HG02678 (cell line): ENCODE results near the gene APOL4.
"Not testable (repeated sequence)": the region's sequence is repeated elsewhere in the genome, so short reads cannot be mapped to it uniquely, and the experiment has no call there.

ENCODE experiments used
- ATAC-seq: cut with Tn5 transposase; IDR thresholded peaks from one replicate; pipeline ENCODE4 v1.9.1; 2021; ENCODE audit warnings: mild to moderate bottlenecking, moderate library complexity; ENCODE audit not compliant: unreplicated experiment

APOL4 gene, protein sequence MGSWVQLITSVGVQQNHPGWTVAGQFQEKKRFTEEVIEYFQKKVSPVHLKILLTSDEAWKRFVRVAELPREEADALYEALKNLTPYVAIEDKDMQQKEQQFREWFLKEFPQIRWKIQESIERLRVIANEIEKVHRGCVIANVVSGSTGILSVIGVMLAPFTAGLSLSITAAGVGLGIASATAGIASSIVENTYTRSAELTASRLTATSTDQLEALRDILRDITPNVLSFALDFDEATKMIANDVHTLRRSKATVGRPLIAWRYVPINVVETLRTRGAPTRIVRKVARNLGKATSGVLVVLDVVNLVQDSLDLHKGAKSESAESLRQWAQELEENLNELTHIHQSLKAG

DNA sequence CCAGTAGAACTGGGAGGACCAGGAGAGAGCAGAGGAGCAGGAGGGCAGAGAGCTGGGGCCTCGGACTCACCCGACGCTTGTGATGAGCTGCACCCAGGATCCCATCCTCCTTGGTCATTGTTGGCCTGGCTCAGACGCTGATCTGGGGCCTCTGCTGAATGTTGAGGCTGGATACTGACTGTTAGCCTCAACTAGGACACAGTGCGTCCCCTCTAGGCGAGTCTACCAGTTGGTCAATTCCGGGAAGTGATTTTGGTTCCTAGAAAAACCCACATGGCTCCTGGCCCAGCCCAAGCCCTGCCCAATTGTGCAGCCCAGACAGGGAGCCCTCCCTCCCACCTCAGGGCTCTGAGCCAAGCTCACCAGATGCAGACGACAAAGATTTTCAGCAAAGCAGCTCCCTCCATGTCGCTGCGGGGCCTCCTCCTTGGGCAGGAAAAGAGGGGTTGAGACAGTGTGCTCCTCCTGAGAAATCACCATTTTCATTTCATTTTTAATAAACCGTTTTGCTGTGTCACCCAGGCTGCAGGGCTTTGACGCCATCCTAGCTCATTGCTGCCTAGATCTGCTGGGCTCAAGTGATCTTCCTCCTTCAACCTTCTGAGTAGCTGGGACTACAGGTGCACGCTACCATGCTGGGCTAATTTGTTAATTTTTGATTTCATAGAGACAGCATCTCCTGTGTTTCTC lies at the start of gene APOL4:
Gene APOL4 (minus strand): TSS at position 180 of the 690 bp plus-strand sequence. CDS start 75 bp downstream, at position 105.
- ATAC-seq = no peak

DNA sequence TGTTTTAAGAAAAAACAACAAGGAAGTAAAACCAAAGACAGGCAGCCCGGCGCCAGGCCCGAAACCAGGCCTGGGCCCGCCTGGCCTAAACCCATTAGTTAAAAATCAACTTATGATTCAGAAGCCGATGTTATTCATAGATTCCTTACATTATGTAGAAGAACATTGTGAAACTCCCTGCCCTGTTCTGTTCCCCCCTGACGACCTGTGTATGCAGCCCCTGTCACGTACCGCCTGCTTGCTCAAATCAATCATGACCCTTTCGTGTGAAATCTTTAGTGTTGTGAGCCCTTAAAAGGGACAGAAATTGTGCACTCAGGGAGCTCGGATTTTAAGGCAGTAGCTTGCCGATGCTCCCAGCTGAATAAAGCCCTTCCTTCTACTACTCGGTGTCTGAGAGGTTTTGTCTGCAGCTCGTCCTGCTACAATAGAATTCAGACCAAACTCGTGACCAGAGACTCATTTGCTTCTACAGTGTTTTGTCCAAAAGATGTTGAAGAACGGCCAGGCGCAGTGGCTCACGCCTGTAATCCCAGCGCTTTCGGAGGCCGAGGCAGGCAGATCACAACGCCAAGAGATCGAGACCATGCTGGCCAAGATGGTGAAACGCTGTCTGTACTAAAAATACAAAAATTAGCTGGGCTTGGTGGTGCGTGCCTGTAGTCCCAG lies 48.8 kb upstream of the APOL4 start:
- not testable (repeated sequence) for ATAC-seq

DNA sequence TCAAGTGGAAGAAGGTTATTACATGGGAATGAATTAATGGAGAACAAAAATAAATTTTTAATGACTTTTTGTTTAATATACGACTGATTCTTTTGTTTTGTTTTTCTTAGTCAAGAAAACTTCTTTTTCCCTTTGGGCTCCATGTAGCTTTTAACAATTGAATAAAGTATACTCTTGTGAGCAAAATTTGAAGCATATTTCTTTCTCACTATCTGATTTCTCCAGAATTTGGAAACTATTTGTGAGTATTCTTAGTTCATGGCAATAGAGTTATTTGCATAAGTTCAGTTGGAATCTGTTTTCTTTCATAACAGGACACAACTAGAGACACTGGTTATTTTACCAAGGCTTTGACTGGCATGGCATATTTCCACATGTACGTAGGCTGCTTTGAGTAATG lies 47.6 kb upstream of the APOL4 start:
- no peak for ATAC-seq

DNA sequence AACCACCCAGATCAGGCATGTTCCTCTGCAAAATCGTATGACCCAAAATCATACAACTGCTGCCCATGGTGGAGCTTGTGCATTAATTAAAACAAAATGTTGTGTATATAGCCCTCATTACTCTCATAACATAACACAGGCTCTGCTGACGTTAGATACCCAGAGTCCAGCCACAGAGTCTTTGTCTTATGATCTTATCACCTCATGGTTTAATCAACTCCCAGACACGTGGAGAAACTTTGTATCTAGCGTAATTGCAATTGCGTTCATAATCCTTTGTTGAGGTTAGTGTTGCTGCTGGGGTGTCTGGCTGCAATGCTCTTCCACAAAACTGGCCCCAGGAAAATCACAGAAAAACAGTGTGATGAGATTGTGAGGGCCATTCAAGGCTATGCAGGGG lies 46.3 kb upstream of the APOL4 start:
- ATAC-seq = no peak

DNA sequence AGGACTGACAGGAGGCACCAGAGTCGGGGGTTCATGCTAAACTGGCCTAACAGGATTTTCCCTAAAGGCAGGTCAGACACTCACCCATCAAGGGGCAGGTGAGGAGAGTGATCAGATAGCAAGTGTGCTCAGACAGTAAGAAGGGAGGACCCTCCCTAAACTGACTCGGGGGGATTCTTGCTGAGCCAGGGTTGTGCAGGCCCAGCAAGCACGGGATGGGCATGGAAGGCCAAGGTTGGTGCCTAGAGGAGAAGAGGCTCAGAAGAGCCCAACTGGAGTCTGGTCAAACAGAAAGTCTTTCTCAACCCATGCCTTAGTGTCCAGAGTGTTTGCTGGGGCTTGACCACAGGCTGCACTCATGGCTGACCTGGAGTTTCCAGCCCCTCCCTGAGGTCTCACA lies 45.1 kb upstream of the APOL4 start:
- no peak for ATAC-seq

DNA sequence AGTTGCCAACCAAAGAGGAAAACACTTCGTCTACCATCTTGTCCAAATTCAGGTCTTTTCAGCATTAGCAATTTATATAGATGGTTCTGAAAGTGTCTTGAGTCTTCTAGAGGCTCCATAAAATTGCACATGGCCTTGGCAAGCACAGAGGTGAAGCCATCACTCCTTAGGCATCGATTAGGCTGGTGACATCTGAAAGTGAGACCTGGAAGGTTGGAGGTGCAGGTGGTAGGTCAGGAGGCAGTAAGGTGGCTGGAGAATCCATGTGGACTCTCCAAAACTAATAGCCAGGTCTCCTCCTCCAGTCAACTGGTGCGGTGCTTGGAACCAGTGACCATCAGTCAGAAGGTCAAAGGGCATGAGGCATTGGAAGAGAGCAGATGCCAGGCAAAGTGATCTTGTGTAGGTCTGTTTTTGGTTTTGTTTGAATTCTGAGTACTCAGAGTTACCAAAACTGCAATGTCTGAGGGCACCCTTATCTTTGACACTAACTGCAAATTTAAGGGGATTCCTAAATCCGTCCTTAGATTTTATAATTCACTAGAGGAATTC lies 44.3 kb upstream of the APOL4 start:
- no peak for ATAC-seq

DNA sequence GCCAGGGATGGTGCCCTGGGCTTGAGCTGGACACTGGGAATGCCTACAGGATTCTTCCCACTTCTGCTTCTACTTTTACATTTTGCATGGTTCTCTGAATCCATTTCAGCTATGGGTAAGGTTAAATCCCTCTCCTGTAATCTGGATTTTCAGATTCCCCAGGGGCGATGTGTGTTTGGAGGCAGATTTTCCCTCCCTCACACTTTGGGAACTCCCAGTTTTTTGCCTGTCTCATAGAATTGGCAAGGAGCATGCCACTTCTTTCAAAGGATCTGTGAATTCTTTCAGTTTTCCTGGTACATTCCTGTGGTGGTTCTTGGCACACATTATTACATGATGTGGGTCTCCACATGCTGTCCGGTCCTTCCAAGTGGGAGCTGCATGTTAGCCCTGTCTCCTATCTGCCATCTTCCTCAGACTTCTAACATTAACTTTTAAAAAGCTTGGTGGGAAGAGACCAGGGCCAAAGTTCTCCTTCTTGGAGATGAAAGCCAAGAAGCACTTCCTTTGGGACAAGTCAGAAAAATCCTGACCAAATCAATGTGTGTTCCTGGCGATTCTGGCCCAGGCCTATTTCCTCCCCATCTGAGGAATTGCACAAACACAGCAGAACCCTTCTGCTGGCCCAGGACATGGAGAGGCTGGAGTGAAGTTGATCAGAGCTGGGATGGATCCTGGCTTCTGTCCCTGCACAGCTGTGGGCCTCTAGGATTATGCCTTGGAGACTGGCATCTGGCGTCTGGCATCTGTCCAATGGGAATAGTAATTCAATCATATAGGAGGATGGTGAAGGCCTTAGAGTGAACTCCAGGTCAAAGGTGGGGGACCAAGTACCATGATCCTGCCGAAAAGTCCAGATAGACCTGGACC lies 43.1 kb upstream of the APOL4 start:
- ATAC-seq = no peak

DNA sequence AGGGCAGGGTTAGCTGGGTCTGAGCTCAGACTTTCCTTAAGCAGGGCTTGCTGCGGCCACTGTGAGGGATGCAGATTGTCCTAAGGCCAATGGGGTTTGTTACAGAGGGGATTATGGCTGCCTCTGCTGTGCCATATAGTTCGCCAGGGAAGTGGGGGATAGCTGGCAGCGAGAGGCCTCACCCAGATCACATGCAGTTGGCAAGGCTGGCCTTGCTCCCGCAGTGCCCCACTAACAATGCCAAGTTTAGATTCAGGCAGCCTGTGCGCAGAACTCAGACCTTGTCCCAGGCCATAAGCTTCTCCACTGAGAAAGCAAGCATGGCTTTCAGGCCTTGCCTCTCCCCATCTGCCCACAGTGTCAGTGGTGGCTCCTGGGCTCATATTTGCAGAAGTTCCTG lies 42.4 kb upstream of the APOL4 start:
- ATAC-seq = no peak

DNA sequence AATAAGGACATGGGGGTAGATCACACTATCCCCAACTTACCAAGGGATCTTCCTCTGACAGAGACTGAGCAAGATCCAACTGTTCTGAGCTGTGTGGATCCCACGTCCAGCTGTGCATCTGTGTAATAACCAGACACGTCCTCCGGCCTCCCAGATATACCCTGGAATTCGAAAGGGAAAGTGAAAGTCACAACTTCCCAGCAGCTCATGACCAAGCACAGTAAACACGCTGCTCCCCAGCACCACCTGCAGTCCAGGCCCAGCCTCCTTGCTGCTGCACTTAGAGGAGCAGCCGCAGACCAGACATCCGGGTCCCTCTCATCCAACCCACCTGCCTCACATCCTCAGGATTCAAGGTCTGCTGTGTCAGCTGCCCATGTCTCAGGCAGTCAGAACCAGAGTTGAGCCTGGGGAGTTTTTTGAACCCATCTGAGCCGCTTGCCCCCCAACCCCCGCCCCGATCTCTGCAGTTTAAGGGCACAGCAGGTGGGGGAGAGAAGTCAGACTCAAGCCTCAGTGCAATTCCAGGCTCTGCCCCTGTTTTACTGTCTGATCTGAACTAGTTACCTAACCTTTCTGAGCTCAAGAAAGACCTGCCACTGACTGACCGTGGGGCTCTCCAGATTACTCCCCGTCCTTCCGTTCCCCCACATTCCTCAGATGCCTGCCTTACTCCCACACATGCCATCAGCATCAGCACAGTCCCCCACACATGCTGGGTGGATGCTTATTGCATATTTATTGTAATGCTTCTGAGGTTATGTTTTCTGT lies 38.0 kb upstream of the APOL4 start, which contains the start of gene APOL2:
Gene APOL2 (minus strand): TSS at position 127 of the 771 bp plus-strand sequence. CDS start 6,365 bp downstream, outside the sequence.
- ATAC-seq = peak; percentile 95

DNA sequence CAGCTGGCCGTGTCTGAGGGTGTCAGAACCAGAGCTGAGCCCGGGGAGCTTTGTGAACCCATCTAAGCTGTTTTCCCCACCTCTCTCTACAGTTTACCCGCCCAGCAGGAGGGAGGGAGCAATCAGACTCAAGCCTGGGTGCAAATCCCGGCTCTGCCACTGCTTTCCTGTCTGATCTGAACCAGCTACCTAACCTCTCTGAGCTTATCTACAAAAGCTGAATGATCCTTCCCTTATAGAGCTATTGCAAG lies 37.5 kb upstream of the APOL4 start:
- ATAC-seq = peak; percentile 25

DNA sequence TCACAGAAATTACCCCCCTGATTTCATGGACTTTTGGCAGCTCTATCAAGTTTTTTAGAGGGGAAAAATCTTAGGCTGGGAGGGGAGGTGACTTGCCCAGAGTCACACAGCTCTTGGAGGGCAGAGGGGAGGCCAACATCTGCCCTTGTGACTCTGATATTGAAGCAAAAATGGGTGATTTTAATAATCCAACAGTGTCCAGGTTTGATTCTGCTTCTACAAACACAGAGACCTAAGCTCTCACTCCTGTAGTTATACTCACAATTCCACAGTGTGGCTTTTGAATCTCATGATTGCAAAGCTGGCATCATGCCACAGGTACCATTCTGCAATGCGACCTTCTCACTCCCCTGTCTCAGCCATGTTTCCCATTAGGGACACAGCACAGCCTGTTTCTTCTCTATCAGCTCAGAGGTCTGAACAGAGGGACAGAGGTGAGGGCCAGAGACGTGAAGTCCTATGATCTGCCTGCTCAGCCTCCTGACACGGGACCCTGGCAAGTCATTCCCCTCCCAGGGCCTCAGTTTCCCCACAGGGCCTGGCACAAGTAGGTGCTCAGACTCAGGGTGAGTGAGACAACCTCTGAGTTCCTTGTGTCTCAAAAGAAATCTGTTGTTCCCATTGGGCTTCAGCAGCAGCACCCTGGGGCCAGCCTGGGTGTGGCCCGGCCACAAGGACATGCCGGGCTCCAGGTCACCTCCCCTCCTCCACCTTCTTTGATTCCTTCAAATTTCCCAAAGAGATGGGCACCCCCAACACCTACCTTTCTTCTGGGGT lies 37.0 kb upstream of the APOL4 start:
- ATAC-seq = no peak

DNA sequence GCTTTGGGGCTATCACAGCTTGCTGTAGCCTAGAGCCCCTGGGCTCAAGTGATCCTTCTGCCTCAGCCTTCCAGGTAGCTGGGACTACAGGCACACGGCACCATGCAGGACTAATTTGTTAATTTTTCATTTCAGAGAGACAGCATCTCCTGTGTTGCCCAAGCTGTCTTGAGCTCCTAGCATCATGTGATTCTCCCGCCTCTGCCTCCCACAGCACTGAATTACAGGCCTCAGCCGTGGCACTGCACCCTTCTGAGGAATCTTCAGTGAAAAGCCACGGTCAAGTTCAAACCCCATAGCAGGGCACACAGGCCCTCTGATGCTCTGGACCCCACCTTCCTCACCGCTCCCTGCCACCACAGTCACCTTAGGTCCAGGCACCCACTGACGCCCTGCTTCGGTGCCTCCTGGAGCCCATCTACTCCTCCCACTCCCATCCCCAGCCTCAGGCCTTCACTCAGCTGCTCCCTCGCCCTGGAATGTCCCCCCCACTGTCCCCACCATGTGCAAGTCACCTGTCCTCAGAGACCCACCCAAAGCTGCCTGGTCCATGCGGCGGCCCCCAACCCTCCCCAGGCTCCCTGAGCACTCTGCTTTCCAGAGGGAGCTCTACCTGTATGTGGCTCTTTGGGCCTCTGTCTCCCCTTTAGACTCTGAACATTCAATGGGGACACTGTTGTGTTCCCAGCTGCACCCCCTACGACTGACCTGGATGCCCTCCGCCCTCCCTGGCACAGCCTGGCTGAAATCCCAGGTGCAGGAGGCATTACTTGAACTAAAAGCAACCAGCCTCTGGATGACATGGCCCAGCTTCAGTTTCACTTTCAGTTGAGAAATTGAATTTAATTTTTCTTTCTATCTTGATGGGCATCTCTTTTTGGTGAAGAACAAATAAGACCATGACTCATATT lies 36.1 kb upstream of the APOL4 start:
- no peak for ATAC-seq

DNA sequence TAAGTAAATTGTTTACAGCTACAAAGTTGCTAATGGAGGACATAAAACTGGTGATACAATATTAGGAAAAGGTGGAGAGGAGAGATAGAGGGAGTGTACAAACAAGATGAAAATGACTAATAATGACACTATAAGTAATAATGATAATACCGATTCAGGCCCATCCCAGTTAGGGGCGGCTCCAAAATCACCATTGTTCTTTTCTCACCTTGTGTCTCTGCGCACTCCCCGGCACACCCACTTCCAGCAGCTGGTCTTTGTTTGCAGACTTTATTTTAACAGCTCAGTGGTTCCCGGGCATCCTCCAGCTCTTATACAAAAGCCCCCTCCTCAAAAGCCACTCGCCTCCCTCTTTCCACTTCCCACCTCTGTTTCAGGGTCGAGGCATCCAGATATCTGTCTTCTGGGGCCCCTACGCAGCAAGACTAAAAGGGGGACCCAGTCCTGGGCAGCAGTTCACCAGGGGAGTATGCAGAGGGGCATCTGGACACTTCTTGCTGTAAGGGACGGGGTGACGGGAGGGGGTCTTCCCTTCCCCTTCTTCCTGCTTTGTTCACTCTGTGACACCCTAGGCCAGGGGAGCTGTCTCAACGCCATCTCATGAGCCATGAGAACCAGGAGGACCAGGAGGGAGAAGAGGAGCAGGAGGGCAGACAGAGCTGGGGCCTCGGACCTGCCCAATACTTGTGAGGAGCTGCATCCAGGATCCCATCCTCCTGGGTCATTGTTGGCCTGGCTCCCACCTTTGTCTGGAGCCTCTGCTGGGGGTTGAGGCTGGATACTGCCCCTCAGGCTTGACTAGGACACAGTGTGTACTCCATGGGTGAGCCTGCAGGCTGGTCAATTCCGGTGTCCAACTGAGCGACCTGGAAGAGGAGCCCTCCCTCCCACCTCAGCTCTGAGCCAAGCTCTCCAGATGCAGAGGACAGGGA lies 35.0 kb upstream of the APOL4 start:
- no peak for ATAC-seq

DNA sequence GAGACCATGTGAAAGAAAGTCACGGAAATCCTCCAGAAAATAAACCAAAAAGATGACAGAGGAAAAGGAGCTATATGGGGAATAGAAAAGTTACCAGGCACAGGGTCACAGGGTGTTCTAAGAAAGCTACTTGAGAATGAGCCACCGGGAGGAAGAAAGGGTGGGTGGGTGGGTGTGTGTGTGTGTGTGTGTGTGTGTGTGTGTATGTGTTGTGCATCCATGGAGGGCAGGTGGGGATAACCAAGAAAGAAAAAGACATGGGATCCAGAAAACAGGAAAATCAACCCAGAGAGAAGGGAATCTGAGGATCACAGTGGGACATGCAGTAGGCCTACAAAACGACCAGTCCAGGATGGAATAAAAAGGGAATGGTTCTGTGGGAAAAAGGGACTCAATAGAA lies 34.0 kb upstream of the APOL4 start:
- no peak for ATAC-seq

DNA sequence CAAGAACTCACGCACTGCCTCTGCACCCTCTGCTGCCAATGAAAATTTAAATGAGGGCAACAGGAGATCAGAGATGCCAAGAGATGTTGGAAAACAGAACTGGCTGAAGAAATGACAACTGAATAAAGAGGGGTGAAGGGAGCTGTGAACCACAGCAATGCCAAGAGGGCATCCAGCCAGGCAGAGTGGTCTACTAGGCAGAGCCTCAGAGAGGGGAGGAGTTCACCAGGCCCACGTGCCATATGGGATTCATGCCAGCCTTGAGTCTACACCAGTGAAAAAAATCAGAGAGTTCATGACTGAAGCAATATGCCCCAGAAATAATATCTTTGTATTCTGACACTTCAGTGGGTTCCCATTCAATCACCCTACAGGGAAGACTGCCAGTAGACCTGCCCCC lies 33.3 kb upstream of the APOL4 start:
- ATAC-seq = no peak

DNA sequence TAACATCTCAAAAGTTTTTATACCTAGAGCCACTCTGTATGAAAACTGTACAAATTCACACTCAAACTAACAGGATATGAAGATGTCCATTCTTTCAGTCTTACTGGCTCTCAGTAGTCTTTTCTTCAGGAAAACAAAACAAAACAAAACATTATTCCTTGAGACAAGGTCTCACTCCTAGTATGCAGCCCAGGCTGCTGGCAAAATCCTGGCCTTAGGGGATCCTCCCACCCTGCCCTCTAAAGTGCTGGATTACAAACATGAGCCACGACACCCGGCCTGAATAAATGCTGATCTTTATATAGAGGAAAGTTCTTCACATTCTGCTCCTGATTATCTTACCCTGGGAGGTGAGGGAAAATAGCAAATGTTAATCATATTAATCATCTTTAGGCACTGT lies 32.6 kb upstream of the APOL4 start:
- ATAC-seq = no peak

DNA sequence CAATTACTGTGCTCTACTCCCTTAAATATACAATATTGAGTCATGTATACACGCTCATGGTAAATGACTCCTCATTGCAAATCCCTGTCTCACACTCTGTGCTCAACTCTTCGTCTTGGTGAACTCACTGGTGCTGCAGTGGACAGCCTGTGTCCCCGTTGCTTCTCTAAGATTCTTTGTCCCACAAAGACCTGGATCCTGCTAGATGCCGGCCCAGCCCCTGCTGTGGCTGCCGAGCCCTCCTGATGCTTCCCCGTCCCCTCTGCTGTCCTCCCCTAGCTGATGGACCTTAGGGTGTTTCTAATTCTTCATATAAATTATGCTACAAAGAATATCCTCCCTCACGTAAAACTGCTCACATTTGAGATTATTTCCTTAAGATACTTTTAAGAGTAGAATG lies 32.2 kb upstream of the APOL4 start:
- no peak for ATAC-seq
